Mammary epithelial cell (primary cell): ENCODE data around the gene USP3.

ENCODE experiments used
- CTCF ChIP-seq, 2 donors: IDR thresholded peaks in 1 of 2; conservative IDR thresholded peaks in 1 of 2; 2 replicates each; pipeline ENCODE4 v1.5.1; 2011 to 2012; ENCODE audit warnings: inconsistent platforms in 2 of 2, low read length in 2 of 2, mild to moderate bottlenecking in 2 of 2, control low read depth in 1 of 2, low read depth in 1 of 2; ENCODE audit not compliant: insufficient read depth in 1 of 2; ENCODE audit errors: extremely low read depth in 1 of 2
- EZH2 ChIP-seq: IDR thresholded peaks from 2 replicates; pipeline ENCODE4 v1.6.1; 2012; ENCODE audit warnings: low read length, inconsistent platforms, borderline replicate concordance

GRCh38 chr15:63597821-63598220, 93.4 kb downstream of the USP3 start:
- no peak for TF ChIP-seq CTCF (conservative IDR thresholded peaks at IDR 0.05 in 1 of 2, IDR thresholded peaks at IDR 0.05 in 1 of 2; ENCODE audit: extremely low read depth in 1 of 2, insufficient read depth in 1 of 2, low read depth in 1 of 2, low read length in 2 of 2)
- no peak for TF ChIP-seq EZH2
